GM12874 (cell line): Measurements from ENCODE around the gene UMODL1.

Experiments used
- TF ChIP-seq, protein P1 (sequence below): IDR thresholded peaks from 2 replicates; pipeline ENCODE4 v1.5.1; 2011; ENCODE audit warnings: low read depth, mild to moderate bottlenecking, control low read depth, low read length, moderate library complexity; ENCODE audit not compliant: insufficient read depth

Gene UMODL1

DNA sequence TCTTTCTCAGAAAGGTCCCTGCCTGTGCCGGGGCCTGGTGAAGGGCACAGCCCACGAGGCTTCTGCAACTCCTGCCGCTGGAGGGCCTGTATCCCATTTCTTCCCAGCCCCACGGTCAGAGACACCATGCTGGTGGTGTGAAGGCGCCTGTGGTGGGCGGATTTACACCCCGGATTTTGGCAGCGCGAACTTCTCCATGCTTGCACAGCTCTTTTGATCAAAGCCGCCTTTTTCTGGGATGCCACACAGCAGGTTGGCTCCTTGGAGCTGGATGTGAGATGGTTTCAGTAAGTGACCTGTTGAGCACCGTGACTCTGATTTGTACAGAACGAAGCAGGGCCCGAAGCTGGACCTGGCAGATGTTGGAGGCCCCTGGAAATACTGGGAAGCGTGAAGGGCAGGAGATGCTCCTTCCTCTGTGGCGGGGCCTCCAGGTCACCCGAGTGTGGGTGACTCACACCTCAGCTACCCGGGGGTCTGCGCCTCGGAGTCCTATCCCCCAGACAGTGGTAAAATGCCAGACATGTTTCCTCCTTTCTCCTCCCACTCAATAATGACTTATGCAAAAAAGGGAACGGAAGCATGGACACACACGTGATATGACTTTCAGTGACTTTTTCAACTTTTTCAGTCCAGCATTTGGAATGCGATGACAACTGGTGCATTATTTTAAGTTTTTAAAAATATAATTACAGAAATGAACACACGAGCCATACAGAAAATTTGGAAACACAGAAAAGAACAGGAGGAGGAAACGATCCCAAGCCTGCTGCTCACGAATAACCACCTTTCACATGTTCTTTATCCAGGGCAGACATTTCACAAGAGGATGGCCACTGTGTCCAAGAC lies 9.0 kb downstream of the UMODL1 start:
- TF ChIP-seq, protein P1, sequence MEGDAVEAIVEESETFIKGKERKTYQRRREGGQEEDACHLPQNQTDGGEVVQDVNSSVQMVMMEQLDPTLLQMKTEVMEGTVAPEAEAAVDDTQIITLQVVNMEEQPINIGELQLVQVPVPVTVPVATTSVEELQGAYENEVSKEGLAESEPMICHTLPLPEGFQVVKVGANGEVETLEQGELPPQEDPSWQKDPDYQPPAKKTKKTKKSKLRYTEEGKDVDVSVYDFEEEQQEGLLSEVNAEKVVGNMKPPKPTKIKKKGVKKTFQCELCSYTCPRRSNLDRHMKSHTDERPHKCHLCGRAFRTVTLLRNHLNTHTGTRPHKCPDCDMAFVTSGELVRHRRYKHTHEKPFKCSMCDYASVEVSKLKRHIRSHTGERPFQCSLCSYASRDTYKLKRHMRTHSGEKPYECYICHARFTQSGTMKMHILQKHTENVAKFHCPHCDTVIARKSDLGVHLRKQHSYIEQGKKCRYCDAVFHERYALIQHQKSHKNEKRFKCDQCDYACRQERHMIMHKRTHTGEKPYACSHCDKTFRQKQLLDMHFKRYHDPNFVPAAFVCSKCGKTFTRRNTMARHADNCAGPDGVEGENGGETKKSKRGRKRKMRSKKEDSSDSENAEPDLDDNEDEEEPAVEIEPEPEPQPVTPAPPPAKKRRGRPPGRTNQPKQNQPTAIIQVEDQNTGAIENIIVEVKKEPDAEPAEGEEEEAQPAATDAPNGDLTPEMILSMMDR = no peak

DNA sequence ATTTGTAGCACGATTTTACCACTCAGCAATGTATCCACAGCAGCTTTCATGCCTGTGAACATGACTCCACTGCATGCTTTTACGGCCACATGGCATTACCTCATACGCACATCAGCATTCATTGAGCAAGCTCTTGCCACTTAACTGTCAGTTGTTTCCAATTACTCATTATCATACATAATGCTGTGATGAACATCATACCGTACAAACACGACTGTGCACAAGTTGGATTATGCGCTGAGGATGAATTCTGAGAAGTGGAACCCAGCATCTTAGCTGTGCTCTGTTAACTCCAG lies 9.6 kb downstream of the UMODL1 start:
- TF ChIP-seq, protein P1 = no peak

DNA sequence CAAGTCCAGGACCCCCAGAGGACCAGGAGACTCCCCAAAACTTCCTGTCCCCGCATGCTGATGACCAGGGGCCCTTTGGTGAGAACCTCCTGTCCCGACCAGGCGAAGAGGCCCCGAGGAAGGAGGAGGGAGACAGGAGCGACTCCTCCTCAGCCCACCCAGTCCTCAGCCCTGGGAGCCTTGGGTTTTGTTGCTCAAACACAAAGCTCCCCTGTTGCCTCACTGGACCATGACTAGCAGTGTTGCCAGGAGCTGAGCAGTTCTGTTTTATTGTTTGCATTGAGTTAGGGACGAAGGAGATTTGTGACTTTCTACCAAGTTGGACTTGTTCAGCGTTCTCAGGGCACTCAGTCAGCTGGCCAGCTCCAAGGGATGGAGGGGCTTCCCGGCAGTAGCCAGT lies 10.0 kb downstream of the UMODL1 start:
- TF ChIP-seq, protein P1 = no peak

DNA sequence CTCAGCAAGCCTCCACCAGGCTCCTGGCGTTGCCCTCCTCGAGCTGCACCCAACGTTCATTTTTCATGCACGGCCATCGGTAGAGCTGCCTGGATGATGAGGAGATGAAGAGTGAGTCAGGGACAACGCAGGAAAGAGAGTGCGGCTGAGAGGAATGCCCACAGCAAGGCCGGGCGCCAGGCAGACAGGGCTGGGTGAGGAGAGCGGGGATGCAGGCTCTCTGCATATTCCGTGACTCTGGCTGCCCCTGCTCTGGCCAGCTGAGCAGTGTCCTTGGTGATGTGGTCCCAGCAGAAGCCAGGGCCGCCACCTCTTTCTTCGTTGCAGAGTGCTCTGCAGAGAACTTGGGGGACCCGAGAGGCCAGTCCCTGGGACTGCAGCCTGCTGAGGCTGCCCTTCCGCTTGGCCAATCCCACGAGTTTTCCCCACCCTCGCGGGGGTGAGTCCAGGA lies 10.8 kb downstream of the UMODL1 start:
- TF ChIP-seq, protein P1 = no peak

DNA sequence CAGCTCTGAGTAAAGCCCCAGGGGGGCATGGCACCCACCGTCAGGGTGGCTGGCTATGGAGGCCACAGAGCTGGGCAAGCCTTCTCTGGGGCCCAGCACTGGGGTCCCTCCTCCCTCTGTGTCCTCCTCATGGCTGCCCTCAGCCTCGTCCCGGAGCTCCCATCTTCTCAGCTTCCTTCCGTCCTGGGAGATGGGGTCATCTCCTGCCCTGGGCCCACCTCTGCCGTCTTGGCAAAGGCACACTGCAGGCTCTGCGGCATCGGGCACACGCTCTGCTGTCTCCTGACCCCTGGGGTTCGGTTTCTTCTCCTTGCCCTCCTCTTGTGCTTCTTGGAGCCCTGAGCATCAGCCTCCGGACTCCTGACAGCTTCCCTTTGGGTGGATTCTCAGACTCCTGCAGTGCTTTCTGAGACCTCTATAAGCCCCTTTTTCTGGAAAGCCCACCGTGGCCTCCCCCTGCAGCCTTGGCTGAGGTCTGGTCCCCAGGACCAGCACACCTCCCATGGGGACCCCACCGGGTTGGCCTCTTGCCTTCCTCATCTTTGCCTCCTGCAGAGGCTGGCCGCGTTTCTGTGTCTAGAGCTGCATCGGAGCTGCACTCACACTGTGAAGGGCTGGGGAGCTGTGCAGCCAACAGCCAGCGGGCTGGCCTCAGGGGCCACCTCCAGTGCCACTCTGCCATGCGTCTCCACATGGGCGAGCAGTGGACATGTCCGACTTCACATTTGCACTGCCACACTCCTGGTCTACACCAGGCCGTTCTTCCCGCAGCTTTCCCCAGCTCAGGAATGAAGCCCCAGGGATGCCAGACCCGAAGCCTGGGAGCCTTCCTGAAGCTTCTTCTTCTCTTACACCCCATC lies 11.6 kb downstream of the UMODL1 start:
- TF ChIP-seq, protein P1 = no peak

DNA sequence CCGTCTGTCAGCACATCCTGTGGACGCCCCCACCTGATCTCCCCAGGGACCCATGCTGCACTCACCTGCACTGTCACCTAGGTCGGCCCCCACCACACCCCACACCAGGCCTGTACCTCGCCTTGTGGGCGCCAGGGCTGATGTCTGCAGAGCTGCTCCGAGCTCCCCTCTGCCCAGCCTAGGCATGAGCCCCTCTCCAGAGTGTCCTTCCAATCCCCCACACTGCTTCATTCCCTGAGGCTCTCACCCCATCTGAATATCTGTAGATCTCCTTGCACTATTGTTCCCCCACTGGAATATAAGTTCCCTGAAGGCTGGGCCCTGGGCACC lies 12.2 kb downstream of the UMODL1 start:
- TF ChIP-seq, protein P1 = no peak

DNA sequence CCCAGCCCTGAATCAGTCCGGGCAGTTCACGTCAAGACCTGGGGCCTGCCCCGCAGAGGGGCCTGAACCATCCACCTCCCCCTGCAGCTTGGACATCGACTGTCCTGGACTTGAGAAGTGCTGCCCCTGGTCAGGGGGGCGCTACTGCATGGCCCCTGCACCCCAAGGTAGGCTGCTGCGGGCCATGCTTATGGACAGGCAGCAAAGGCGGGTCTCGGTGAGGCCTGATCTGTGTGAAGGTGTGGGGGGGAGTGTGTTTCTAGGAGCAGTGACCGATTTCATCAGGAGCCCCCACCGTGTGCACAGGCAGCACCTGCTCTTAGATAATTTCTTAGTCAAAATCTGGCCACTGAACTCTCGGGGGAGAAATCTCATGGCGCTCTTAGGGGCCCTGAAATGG lies 13.0 kb downstream of the UMODL1 start:
- TF ChIP-seq, protein P1 = no peak
